B cell (primary cell): Measurements from ENCODE around the gene DLG2. TPM values are rescaled to one million over a fixed set of nuclear protein-coding genes. Genes with fewer than 3 reads are reported as not detected.

Experiments
- ATAC-seq: fragments of 200-7000 bp; cut with Tn5 transposase; one replicate; pipeline ENCODE4 v1.10.0; 2021; ENCODE audit warnings: low read depth, mild to moderate bottlenecking, moderate number of reproducible peaks, moderate library complexity
- CTCF ChIA-PET: fragments of 350-600 bp; sonication (Branson Sonifier 250); formaldehyde crosslinking; loops from one replicate; lab custom pipeline; 2021; ENCODE audit warnings: antibody characterized with exemption, inconsistent platforms; lab: Charles Lee
- POLR2A ChIA-PET: fragments of 350-600 bp; sonication (Branson Sonifier 250); formaldehyde crosslinking; loops from one replicate; lab custom pipeline; 2021; ENCODE audit warnings: antibody characterized with exemption; lab: Charles Lee
- DNase-seq: peaks from one replicate; pipeline ENCODE4 v3.0.0; 2013
- H2AFZ ChIP-seq: 2 replicates; pipeline ENCODE4 v1.6.1; 2012; ENCODE audit warnings: mild to moderate bottlenecking, low read depth, low read length; ENCODE audit not compliant: insufficient read depth, poor library complexity, severe bottlenecking
- H3K27ac ChIP-seq, 2 donors: 1 replicate in 1 of 2; 2 replicates in 1 of 2; pipeline ENCODE4 v1.5.1; 2012 to 2013; ENCODE audit warnings: low read length in 2 of 2, mild to moderate bottlenecking in 2 of 2, moderate library complexity in 1 of 2
- H3K27me3 ChIP-seq, 4 experiments: fragments of 200-600 bp in 1 of 4; sonication (generic) in 1 of 4; replicated peaks in 1 of 4; 1 replicate in 2 of 4; 2 replicates in 2 of 4; pipeline versions ENCODE4 v1.6.1 to v1.7.0; 2013 to 2016; ENCODE audit warnings: low read length in 3 of 4, mild to moderate bottlenecking in 2 of 4, mixed read lengths in 1 of 4, moderate library complexity in 1 of 4; ENCODE audit not compliant: insufficient read depth in 4 of 4, control insufficient read depth in 3 of 4; ENCODE audit errors: control extremely low read depth in 1 of 4
- H3K36me3 ChIP-seq, 2 experiments: replicated peaks in 1 of 2; 1 replicate in 1 of 2; 2 replicates in 1 of 2; pipeline versions ENCODE4 v1.6.1 to v1.7.1; 2013; ENCODE audit warnings: low read length in 1 of 2; ENCODE audit not compliant: insufficient read depth in 2 of 2, control insufficient read depth in 1 of 2; ENCODE audit errors: control extremely low read depth in 1 of 2, extremely low read depth in 1 of 2
- H3K4me1 ChIP-seq, 2 donors: fragments of 200-600 bp in 1 of 2; sonication (generic) in 1 of 2; 1 replicate in 1 of 2; 2 replicates in 1 of 2; pipeline versions ENCODE4 v1.5.1 to v1.6.1; 2013 to 2017; ENCODE audit warnings: low read length in 2 of 2; ENCODE audit not compliant: control insufficient read depth in 2 of 2, insufficient read depth in 2 of 2
- H3K4me2 ChIP-seq: replicated peaks from 2 replicates; pipeline ENCODE3; 2012; ENCODE audit warnings: mild to moderate bottlenecking, low read depth, low read length; ENCODE audit not compliant: poor library complexity, severe bottlenecking
- H3K4me3 ChIP-seq, 5 experiments: fragments of 200-600 bp in 1 of 5; sonication (generic) in 1 of 5; 1 replicate in 3 of 5; 2 replicates in 2 of 5; pipeline versions ENCODE4 v1.5.1 to v1.7.0; 2011 to 2016; ENCODE audit warnings: low read length in 4 of 5, mild to moderate bottlenecking in 4 of 5, low read depth in 2 of 5, control low read depth in 1 of 5, moderate library complexity in 1 of 5; ENCODE audit not compliant: insufficient read depth in 1 of 5; ENCODE audit errors: control extremely low read depth in 1 of 5, extremely low read depth in 1 of 5
- H3K79me2 ChIP-seq: fragments of 200-600 bp; sonication (generic); one replicate; pipeline ENCODE4 v1.6.0; 2016; ENCODE audit warnings: low read length; ENCODE audit not compliant: control insufficient read depth, insufficient read depth
- H3K9ac ChIP-seq: fragments of 200-600 bp; sonication (generic); 2 replicates; pipeline ENCODE4 v1.6.1; 2017; ENCODE audit warnings: mild to moderate bottlenecking, low read length, moderate library complexity
- H3K9me3 ChIP-seq, 3 donors: one replicate each; pipeline versions ENCODE4 v1.6.1 to v1.7.1; 2013; ENCODE audit warnings: low read length in 2 of 3; ENCODE audit not compliant: control insufficient read depth in 2 of 3, insufficient read depth in 1 of 3; ENCODE audit errors: control extremely low read depth in 1 of 3
- H4K20me1 ChIP-seq: 2 replicates; pipeline ENCODE4 v1.6.0; 2012; ENCODE audit warnings: mild to moderate bottlenecking, low read length; ENCODE audit not compliant: insufficient read depth, control insufficient read depth, poor library complexity, severe bottlenecking
- H3K27ac Mint-ChIP-seq: one replicate; pipeline ENCODE4 v1.8.0; 2021; ENCODE audit warnings: mixed read lengths
- H3K27me3 Mint-ChIP-seq: one replicate; pipeline ENCODE4 v1.8.0; 2021; ENCODE audit warnings: mixed read lengths
- H3K4me1 Mint-ChIP-seq: one replicate; pipeline ENCODE4 v1.8.0; 2021; ENCODE audit warnings: mixed read lengths
- H3K4me3 Mint-ChIP-seq: one replicate; pipeline ENCODE4 v1.8.0; 2021; ENCODE audit warnings: mixed read lengths
- H3K9me3 Mint-ChIP-seq: one replicate; pipeline ENCODE4 v1.8.0; 2022; ENCODE audit warnings: mixed read lengths; ENCODE audit not compliant: insufficient read depth
- EZH2 ChIP-seq: IDR thresholded peaks from 2 replicates; pipeline ENCODE4 v1.6.1; 2012; ENCODE audit warnings: borderline replicate concordance, low read depth, mild to moderate bottlenecking, moderate library complexity, low read length; ENCODE audit not compliant: insufficient read depth, poor library complexity, severe bottlenecking
- WGBS: methylation state at CpG from one replicate; pipeline ENCODE4 v1.1.5; 2013; ENCODE audit warnings: missing lambda C conversion rate; ENCODE audit not compliant: insufficient coverage; 5-methylcytosine and 5-hydroxymethylcytosine counted together
- intact Hi-C: fragments of 100-400 bp; cut with micrococcal nuclease; formaldehyde crosslinking; loops from one replicate; pipeline ENCODE4 v1.10.0; 2022
- polyA plus RNA-seq: library from polyadenylated mRNA; depleted of rRNA; stranded (reverse); fragments of >200 nt; gene quantifications from 2 replicates; pipeline ENCODE4 v1.2.3, GENCODE V29; 2012
- total RNA-seq, 2 donors: library from RNA; stranded (reverse); fragments of 120-200 nt in 1 of 2; gene quantifications; 1 replicate in 1 of 2; 2 replicates in 1 of 2; pipeline versions ENCODE4 v1.2.3 to v1.2.4, GENCODE V29; 2013 to 2022
- TF ChIP-seq, protein P1 (sequence below): fragments of 200-600 bp; IDR thresholded peaks from one replicate; pipeline ENCODE4 v1.8.0; 2022; ENCODE audit warnings: antibody characterized with exemption, mild to moderate bottlenecking

DLG2 gene
- total and polyA plus RNA-seq, 2 donors (not counting 1 experiment from before 2014, with no cell fraction given), result 0.54 to 5.4 TPM

DNA sequence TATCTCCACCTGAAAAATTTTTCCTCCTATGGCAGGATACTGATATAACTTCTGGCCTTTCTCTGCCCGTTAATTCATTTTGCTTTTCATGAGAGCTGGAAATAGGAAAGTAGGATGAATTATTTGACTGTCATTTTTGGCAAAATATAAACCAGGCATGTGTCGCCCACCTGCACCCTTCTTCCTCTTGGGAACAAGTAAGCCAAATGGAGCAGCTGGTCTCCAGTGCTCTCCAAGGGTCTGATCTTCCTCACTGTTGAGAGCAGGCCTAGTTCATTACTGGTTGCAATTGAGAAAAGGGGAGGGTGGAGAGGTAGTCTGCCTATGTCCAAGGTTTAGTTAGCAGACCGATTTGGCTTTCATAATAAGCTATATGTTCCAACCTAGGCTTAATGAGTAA is 582.2 kb downstream of the DLG2 start:
- Mint-ChIP-seq H3K27me3 (no peaks in the 10 kb centered on the region), H3K4me3 (no peak overlapping the region), H3K9me3 (no peaks in the 10 kb centered on the region), H3K27ac (no peak overlapping the region), H3K4me1 (no peaks in the 10 kb centered on the region)
- Histone ChIP-seq H3K9me3 (no peaks in the 10 kb centered on the region), H3K27me3 (no peaks in the 10 kb centered on the region), H3K79me2 (no peaks in the 10 kb centered on the region), H3K27ac (no peak overlapping the region), H3K36me3 (no peaks in the 10 kb centered on the region), H3K4me1 (no peaks in the 10 kb centered on the region), H2AFZ (no peak overlapping the region), H3K4me2 (no peak overlapping the region), H3K9ac (no peak overlapping the region), H3K4me3 (no peak overlapping the region), H4K20me1 (no peaks in the 10 kb centered on the region)
- DNase-seq (no peak), ATAC-seq (no peak)
- no peak for TF ChIP-seq EZH2
- TF ChIP-seq, protein P1, sequence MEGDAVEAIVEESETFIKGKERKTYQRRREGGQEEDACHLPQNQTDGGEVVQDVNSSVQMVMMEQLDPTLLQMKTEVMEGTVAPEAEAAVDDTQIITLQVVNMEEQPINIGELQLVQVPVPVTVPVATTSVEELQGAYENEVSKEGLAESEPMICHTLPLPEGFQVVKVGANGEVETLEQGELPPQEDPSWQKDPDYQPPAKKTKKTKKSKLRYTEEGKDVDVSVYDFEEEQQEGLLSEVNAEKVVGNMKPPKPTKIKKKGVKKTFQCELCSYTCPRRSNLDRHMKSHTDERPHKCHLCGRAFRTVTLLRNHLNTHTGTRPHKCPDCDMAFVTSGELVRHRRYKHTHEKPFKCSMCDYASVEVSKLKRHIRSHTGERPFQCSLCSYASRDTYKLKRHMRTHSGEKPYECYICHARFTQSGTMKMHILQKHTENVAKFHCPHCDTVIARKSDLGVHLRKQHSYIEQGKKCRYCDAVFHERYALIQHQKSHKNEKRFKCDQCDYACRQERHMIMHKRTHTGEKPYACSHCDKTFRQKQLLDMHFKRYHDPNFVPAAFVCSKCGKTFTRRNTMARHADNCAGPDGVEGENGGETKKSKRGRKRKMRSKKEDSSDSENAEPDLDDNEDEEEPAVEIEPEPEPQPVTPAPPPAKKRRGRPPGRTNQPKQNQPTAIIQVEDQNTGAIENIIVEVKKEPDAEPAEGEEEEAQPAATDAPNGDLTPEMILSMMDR, result no peak
- ChIA-PET POLR2A (no interaction called here), CTCF (no interaction called here)
- WGBS, result 100% methylated on average over 1 of the region's 3 CpGs
- intact Hi-C loops, result no loop called here

DNA sequence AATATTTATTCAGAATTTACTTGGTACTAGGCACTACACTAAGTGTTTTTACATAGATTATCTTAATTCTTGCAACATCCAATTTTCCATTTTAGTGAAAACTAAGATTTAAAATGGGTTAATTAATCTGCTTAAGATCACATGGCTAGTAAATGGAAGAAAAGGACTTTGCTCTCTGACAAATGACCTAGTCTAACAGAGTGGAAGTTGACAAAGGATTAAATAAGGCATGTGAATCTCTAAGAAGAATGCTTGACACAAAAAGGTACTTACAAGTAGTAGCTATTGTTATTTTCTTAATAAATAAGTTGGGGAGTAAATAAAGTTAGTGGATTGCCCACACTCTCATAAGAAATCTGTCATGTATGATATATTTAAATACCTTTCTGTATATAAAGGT is 584.8 kb downstream of the DLG2 start:
- H3K9ac ChIP-seq, result no peak overlapping the region
- H4K20me1 ChIP-seq, result no peaks in the 10 kb centered on the region
- ATAC-seq (no peak), DNase-seq (no peak)
- no peak overlapping the region for H3K27ac Mint-ChIP-seq
- no peak overlapping the region for H3K4me3 Mint-ChIP-seq
- H3K4me2 ChIP-seq, result no peak overlapping the region
- CTCF ChIA-PET, result no interaction called here
- no peak overlapping the region for H3K4me3 ChIP-seq
- no peaks in the 10 kb centered on the region for H3K36me3 ChIP-seq
- H3K27ac ChIP-seq, result no peak overlapping the region
- H3K4me1 ChIP-seq, result no peaks in the 10 kb centered on the region
- H3K9me3 Mint-ChIP-seq, result no peaks in the 10 kb centered on the region
- H3K27me3 ChIP-seq, result no peaks in the 10 kb centered on the region
- no peaks in the 10 kb centered on the region for H3K4me1 Mint-ChIP-seq
- no peak for TF ChIP-seq EZH2
- TF ChIP-seq, protein P1, result no peak
- intact Hi-C loops, result no loop called here
- POLR2A ChIA-PET, result no interaction called here
- H3K27me3 Mint-ChIP-seq, result no peaks in the 10 kb centered on the region
- no peak overlapping the region for H2AFZ ChIP-seq
- H3K79me2 ChIP-seq, result no peaks in the 10 kb centered on the region
- no peaks in the 10 kb centered on the region for H3K9me3 ChIP-seq
